ENCODE results near the gene HS3ST1.

DNA sequence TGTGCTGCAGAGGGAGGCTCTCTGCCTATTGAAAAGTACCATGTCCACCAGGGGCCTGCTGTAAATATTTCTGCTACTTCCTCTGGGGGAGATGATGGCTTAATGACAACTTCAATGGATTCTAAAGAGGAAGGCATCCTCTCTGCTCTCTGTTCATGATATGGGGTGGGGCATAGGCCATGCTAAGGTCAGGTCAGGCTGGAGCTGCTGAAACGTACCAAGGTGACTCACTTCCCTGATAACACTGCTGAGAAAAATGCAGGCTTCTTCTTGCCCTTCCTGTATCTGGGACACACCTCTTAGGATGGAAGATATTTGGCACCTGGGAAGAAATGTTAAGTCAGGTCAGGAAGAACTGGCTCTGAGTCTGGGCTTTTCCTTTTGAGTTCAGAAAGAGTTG lies 31.5 kb downstream of the HS3ST1 start:
- TF ChIP-seq POLR2AphosphoS5 (IDR thresholded peaks at IDR 0.05; ENCODE audit: low read depth) = no peak
- TF ChIP-seq, protein P1, sequence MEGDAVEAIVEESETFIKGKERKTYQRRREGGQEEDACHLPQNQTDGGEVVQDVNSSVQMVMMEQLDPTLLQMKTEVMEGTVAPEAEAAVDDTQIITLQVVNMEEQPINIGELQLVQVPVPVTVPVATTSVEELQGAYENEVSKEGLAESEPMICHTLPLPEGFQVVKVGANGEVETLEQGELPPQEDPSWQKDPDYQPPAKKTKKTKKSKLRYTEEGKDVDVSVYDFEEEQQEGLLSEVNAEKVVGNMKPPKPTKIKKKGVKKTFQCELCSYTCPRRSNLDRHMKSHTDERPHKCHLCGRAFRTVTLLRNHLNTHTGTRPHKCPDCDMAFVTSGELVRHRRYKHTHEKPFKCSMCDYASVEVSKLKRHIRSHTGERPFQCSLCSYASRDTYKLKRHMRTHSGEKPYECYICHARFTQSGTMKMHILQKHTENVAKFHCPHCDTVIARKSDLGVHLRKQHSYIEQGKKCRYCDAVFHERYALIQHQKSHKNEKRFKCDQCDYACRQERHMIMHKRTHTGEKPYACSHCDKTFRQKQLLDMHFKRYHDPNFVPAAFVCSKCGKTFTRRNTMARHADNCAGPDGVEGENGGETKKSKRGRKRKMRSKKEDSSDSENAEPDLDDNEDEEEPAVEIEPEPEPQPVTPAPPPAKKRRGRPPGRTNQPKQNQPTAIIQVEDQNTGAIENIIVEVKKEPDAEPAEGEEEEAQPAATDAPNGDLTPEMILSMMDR (IDR thresholded peaks at IDR 0.05; ENCODE audit: insufficient read depth, low read length) = no peak

All from HL-60 (cell line).